Stimulated activated CD4-positive, alpha-beta T cell treated with anti-CD3 and anti-CD28 coated beads, Interleukin-4, amount 100 ng/mL, for 1 hour (primary cell): Measurements from ENCODE around the gene PVALEF.

ENCODE experiments used
- DNase-seq: peaks from one replicate; pipeline ENCODE4 v3.0.0-alpha.2; 2020

Gene PVALEF

GRCh38 chr17:81165246-81166032, at the start of gene PVALEF:
Gene PVALEF, plus strand, starts transcription at chr17:81165507. Its CDS starts 15,720 bp downstream, at chr17:81181227.
- no peak for DNase-seq

DNA sequence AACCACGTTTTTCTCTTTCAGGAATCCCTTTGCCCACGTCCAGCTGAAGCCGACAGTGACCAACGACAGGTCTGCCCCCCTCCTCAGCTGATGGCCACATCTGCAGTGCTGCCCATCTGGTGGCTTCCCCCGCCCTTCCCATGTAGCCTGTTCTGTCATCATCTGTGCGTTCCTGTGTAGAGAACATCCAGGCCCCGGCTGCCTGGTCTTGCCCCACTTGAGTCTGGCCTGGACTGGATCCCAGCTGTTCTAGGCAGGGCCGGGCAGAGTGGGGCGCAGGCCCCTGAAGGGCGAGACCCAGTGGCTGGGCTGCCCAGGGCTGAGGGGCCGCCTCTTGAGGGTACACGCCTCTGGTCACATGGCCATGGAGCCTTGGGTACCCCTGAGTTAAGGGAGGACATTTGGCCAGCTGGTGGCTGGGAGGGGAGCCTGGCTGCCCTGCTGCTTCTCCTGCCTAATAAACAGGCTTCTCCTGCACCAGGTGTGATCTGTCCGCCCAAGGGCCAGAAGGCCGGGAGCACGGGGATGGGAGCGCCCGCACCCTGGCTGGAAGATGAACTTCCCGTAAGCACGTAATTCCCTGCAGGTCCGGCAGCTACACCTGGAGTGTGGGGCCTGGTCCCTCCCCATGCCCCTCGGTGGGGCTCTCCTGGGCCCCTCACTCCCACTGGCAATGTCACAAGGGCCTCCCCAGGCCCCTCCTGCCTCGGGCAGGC, 49.4 kb upstream of the PVALEF start:
- no peak for DNase-seq

DNA sequence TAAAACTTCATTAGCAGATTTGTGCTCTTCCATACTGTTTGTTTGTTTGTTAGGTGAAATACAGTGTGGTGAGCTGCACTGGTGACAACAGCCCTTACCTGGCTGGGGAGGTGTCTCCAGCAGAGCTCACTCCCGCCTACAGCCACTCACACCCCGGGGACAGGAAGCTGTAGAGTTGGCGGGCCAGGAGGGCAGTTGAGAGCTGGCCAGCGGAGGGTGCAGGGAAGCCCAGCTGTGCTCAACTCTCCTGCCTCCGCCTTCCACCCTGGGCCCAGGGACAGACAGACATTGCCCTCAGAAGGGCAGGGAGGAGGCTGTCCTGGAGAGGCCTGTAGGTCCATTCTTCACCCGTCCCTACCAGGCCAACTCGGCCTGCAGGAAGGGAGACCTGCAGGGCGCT, 48.6 kb upstream of the PVALEF start:
- DNase-seq: no peak

DNA sequence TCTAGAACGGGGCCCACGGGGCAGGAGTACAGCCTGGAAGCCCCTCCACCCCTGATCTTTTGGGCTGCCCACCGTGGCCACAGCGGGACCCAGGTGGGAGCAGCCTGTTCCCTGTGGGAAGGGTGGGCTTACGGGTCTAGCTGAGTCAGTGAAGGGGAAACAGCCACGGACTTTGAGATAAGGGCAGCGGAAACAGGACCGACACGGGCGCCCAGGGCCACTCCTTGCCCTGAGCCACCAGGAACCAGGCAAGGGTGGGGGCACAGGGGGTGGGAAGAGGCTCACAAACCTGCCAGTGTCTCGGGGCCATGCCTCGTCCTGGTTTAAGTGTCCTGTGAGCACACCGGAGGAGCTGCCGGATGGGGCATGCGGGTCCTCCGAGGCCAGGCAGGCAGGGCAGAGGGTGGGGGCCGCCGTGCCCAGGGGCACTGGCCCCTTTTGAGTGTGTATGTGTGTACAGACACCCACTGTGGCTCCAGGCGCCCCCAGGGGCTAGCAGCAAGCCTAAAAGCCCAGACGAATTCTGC, 47.6 kb upstream of the PVALEF start:
- no peak for DNase-seq

DNA sequence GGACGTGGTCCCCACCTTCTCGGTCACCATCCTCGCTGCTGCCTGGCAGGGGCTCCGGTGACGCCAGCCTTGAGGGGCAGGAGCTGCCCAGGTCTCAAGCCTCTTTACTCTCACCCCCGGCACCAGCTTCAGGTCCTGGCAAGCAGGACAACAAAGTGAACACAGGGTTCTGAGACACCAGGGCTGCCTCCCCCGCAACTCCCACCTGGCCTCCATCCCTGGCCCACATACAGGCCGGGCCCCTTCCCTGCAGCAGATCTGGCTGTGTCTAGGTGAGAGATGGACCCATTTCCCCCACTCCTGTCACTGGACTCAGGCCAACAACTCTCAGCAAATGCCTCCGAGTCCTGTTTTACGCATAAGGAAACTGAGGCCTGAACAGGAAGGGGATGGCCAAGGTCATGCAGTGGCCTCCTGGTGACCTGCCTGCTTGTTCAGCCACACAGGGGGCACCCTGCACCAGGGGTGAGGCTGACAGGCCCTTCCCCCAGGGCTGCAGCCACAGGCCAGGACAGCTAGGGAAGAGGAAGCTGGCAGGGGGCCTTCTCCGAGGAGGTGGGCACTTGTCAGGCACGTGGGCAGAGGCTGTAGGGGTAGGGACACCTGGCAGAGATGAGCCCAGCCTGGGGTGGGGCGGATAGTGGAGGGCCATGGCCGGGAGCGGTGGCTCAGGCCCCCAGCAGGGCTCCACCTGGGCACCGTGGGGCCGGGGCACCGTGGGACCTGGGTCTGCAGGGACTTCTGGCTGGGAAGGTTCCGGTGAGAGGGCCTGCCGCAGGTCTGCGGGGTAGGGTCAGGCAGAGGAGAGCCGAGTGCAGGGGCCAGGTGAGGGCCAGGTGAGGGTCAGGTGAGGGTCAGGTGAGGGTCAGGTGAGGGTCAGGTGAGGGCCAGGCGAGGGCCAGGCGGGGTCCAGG, 46.7 kb upstream of the PVALEF start:
- no peak for DNase-seq

DNA sequence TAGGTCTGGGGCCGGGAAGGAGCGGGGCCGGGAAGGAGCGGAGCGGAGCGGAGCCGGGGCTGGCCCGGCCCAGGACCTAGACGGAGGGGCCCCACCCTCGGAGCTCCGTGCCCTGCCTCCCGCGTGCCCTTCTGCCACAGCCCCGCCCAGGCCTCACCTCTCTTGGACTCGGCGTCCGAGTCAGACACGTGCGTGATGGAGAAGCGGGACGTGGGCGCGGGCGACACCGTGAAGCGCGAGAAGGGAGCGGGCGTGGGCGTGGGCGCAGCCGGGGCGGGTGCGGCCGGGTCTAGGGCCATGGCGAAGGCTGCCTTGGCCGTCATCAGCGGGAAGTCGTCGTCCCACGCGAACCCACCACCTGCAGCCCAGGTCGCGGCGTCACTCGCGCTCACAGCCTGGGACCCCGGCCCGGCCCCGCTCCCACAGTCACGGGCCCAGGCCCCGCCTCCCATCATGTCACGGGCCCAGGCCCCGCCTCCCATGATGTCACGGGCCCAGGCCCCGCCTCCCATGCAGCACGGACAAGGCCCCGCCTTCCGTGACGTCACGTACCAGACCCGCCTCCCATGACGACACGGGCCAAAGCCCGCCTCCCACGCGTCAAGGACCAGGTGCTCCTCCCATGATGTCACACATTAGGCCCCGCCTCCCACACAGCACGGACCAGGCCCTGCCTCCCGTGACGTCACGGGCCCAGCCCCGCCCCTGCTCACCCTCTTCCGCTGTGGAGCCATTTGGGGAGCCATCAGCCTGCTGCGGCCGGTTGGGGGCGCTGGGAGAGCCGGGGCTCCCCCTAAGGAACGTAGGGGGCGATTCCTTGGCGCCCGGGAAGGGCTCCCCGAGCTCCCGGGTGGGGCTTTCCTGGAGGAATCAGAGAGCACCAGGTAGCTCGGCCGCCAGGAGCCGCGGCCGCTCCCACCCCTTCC, 45.8 kb upstream of the PVALEF start:
- DNase-seq: peak; percentile 81

GRCh38 chr17:81120149-81120484, 45.2 kb upstream of the PVALEF start:
- no peak for DNase-seq

- no peak for DNase-seq
Observed at GRCh38 chr17:81120695-81121621, 44.3 kb upstream of the PVALEF start.

- DNase-seq: no peak
Observed at GRCh38 chr17:81121841-81122733, 43.2 kb upstream of the PVALEF start.

DNA sequence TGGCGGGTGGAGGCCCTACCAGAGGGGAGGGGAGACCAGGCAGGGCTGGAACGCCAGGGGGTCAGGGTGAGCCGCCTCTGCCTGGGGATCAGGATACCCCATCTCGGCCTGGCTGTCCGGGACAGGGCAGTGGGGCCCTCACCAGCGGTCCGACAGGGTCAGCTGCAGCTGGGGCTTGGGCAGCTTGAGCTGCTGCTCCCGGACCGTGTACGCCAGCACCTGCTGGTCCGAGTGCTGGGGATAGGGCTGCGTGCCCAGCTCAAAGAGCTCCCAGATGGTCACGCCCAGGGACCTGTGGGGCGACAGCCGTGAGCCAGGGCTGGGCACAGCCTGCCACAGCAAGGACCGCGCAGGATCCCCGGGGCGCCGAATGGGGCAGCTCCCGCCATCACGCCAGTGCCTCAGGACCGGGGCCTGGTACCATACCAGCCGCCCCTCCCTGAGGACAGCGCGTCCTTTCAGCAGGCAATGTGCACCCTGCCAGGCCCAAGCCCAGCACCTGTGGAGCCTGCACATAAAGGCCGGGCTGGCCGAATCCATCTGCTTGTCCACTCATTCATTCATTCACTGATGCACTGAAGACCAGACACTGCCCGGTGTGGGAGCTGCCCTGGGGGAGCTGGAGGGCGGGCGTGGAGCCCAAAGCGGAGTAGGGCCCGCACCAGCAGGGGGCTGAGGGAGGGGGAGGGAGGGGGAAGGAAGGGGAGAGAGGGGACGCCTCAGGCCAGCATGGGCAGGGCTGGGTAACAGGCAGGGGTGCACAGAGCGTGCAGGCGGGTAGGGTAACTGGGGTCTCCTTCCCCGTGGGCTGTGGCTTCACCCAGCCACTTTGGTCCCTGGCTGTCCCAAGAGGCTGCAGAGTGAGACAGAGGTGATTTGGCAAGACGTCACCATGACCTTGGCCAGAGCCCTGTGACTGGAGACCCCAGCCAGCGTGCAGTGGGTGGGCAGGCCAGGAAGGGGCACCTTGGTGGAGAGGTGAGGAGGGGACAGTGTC, 42.0 kb upstream of the PVALEF start:
- no peak for DNase-seq

GRCh38 chr17:81124377-81124776, 40.9 kb upstream of the PVALEF start:
- DNase-seq: no peak

DNA sequence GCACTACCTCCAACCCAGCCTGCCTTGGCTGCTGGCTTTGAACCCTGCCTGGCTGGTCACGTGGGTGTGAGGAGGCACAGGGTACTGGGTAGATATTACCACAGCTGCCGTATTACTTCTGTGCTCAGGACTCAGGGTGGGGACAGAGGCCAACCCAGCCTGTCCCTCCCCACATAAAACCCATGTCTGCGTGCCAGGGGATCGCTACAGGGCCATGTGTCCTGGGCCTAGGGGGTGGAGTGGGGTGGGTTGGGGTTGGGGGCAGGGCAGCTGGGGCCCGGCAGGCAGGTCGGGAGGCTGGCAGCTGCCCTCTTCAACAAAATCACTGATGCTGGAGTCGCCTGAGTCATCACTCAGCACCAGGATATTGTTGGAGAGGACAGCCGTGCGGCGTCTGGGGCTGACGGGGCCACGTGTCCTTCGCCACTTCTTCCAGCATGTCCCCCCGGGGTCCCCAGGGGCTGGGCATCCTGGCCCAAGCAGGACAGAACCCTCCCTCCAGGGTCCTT, 39.7 kb upstream of the PVALEF start:
- DNase-seq: no peak

GRCh38 chr17:81126281-81127132, 38.8 kb upstream of the PVALEF start:
- no peak for DNase-seq

- DNase-seq: no peak
Observed at GRCh38 chr17:81127133-81127455, 38.2 kb upstream of the PVALEF start.

GRCh38 chr17:81127526-81128177, 37.7 kb upstream of the PVALEF start:
- DNase-seq: no peak

- no peak for DNase-seq
Observed at GRCh38 chr17:81128338-81128737, 37.0 kb upstream of the PVALEF start.

- no peak for DNase-seq
Observed at GRCh38 chr17:81128774-81129173, 36.5 kb upstream of the PVALEF start.
